ENCODE measurements around the gene ZDHHC21.

DNA sequence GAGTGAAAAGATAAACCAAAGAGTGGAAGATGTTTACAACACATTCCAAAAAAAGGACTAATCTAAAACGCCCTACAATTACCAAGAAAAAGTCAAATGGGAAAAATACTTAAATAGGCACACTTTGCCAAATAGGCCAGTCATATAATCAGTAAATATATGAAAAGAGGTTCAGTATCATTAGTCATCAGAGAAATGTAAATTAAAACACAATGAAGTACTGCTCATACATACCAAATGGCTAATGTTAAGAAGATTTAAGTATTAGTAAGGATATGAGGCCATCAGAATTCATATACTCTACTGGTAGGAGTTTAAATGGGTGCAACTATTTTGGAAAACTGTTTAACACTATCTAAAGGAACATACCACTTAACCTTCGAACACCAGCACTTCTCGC, 47.6 kb downstream of the ZDHHC21 start:
- TF ChIP-seq, protein P1, sequence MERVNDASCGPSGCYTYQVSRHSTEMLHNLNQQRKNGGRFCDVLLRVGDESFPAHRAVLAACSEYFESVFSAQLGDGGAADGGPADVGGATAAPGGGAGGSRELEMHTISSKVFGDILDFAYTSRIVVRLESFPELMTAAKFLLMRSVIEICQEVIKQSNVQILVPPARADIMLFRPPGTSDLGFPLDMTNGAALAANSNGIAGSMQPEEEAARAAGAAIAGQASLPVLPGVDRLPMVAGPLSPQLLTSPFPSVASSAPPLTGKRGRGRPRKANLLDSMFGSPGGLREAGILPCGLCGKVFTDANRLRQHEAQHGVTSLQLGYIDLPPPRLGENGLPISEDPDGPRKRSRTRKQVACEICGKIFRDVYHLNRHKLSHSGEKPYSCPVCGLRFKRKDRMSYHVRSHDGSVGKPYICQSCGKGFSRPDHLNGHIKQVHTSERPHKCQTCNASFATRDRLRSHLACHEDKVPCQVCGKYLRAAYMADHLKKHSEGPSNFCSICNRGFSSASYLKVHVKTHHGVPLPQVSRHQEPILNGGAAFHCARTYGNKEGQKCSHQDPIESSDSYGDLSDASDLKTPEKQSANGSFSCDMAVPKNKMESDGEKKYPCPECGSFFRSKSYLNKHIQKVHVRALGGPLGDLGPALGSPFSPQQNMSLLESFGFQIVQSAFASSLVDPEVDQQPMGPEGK (CRISPR knock-in tag; IDR thresholded peaks at IDR 0.05; ENCODE audit: borderline replicate concordance) = no peak
- TF ChIP-seq, protein P2, sequence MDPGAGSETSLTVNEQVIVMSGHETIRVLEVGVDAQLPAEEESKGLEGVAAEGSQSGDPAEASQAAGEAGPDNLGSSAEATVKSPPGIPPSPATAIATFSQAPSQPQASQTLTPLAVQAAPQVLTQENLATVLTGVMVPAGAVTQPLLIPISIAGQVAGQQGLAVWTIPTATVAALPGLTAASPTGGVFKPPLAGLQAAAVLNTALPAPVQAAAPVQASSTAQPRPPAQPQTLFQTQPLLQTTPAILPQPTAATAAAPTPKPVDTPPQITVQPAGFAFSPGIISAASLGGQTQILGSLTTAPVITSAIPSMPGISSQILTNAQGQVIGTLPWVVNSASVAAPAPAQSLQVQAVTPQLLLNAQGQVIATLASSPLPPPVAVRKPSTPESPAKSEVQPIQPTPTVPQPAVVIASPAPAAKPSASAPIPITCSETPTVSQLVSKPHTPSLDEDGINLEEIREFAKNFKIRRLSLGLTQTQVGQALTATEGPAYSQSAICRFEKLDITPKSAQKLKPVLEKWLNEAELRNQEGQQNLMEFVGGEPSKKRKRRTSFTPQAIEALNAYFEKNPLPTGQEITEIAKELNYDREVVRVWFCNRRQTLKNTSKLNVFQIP (CRISPR knock-in tag; IDR thresholded peaks at IDR 0.05; ENCODE audit: borderline replicate concordance, low read depth) = no peak
- TF ChIP-seq ESRRG (CRISPR knock-in tag; IDR thresholded peaks at IDR 0.05) (no peak), RARB (CRISPR knock-in tag; IDR thresholded peaks at IDR 0.05) (no peak), ARNTL (CRISPR knock-in tag; IDR thresholded peaks at IDR 0.05; ENCODE audit: borderline replicate concordance, low read depth) (no peak), SNAI2 (CRISPR knock-in tag; IDR thresholded peaks at IDR 0.05) (no peak), TCF4 (CRISPR knock-in tag; IDR thresholded peaks at IDR 0.05; ENCODE audit: borderline replicate concordance) (no peak), CSDC2 (CRISPR knock-in tag; IDR thresholded peaks at IDR 0.05) (no peak)
- TF ChIP-seq, protein P3, sequence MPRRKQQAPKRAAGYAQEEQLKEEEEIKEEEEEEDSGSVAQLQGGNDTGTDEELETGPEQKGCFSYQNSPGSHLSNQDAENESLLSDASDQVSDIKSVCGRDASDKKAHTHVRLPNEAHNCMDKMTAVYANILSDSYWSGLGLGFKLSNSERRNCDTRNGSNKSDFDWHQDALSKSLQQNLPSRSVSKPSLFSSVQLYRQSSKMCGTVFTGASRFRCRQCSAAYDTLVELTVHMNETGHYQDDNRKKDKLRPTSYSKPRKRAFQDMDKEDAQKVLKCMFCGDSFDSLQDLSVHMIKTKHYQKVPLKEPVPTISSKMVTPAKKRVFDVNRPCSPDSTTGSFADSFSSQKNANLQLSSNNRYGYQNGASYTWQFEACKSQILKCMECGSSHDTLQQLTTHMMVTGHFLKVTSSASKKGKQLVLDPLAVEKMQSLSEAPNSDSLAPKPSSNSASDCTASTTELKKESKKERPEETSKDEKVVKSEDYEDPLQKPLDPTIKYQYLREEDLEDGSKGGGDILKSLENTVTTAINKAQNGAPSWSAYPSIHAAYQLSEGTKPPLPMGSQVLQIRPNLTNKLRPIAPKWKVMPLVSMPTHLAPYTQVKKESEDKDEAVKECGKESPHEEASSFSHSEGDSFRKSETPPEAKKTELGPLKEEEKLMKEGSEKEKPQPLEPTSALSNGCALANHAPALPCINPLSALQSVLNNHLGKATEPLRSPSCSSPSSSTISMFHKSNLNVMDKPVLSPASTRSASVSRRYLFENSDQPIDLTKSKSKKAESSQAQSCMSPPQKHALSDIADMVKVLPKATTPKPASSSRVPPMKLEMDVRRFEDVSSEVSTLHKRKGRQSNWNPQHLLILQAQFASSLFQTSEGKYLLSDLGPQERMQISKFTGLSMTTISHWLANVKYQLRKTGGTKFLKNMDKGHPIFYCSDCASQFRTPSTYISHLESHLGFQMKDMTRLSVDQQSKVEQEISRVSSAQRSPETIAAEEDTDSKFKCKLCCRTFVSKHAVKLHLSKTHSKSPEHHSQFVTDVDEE (CRISPR knock-in tag; IDR thresholded peaks at IDR 0.05) = no peak
